K562 (cell line): ENCODE measurements around the gene MVP. TPM values are rescaled to one million over a fixed set of nuclear protein-coding genes. Genes with fewer than 3 reads are reported as not detected.
A peak's percentile ranks its signal among the peaks of the same experiment; 100 is the strongest.

Experiments used
- ATAC-seq: fragments of 200-7000 bp; cut with Tn5 transposase; 3 replicates; pipeline ENCODE4 v1.9.1; 2020; ENCODE audit warnings: moderate library complexity
- BruUV-seq: library from RNA; stranded (reverse); fragments of 400-500 nt; replicated peaks from 2 replicates; lab custom pipeline; 2021; lab: Mats Ljungman, UMichigan
- CTCF ChIA-PET: fragments of 300-600 bp; formaldehyde crosslinking; extraction: SDS; loops from one replicate; lab custom pipeline; 2021; ENCODE audit warnings: low intra/inter-chr PET ratio; lab: Yijun Ruan, JAX
- POLR2A ChIA-PET: fragments of 300-600, 350-650 bp; sonication (Branson Sonifier 250); formaldehyde crosslinking; extraction: SDS; loops from one replicate; lab custom pipeline; 2021; ENCODE audit warnings: antibody characterized with exemption, inconsistent platforms; lab: Yijun Ruan, JAX
- DNase-seq, 4 experiments: peaks; one replicate each; pipeline versions ENCODE4 v3.0.0 to v3.0.0-alpha.2; 2011 to 2018; ENCODE audit warnings: low spot score in 3 of 4, mixed read lengths in 3 of 4; ENCODE audit errors: extremely low read depth in 1 of 4
- FAIRE-seq: peaks from 2 replicates; lab custom pipeline; 2011; peaks lifted over from hg19 to GRCh38; lab: Jason Lieb, UNC
- H2AFZ ChIP-seq: 2 replicates; pipeline ENCODE4 v1.6.0; 2011; ENCODE audit warnings: low read depth, low read length, control low read depth, inconsistent platforms
- H3K27ac ChIP-seq: fragments of 200-600 bp; 3 replicates; pipeline ENCODE4 v1.8.0; 2011; ENCODE audit warnings: low read depth, mild to moderate bottlenecking, control low read depth, inconsistent platforms, low read length, moderate library complexity, mixed read lengths; ENCODE audit errors: extremely low read depth
- H3K27me3 ChIP-seq, 2 experiments: fragments of 300-600 bp in 1 of 2; 2 replicates in 1 of 2; 3 replicates in 1 of 2; pipeline versions ENCODE4 v1.6.0 to v1.8.0; 2011; ENCODE audit warnings: inconsistent platforms in 2 of 2, low read length in 2 of 2, mild to moderate bottlenecking in 1 of 2, mixed read lengths in 1 of 2, moderate library complexity in 1 of 2; ENCODE audit not compliant: control insufficient read depth in 2 of 2, insufficient read depth in 2 of 2
- H3K36me3 ChIP-seq: fragments of 300-600 bp; 3 replicates; pipeline ENCODE4 v1.8.0; 2011; ENCODE audit warnings: mild to moderate bottlenecking, low read length, inconsistent platforms; ENCODE audit not compliant: control insufficient read depth, insufficient read depth
- H3K4me1 ChIP-seq, 2 experiments: fragments of 200-600 bp in 1 of 2; replicated peaks in 1 of 2; 2 replicates in 1 of 2; 3 replicates in 1 of 2; pipeline versions ENCODE4 v1.5.1 to v1.8.0; 2011; ENCODE audit warnings: inconsistent platforms in 2 of 2, low read length in 2 of 2, mild to moderate bottlenecking in 1 of 2, mixed read lengths in 1 of 2, moderate library complexity in 1 of 2; ENCODE audit not compliant: control insufficient read depth in 2 of 2, insufficient read depth in 2 of 2
- H3K4me2 ChIP-seq: 2 replicates; pipeline ENCODE4 v1.6.1; 2011; ENCODE audit warnings: low read length, control low read depth, inconsistent platforms, mixed read lengths; ENCODE audit not compliant: insufficient read depth
- H3K4me3 ChIP-seq: fragments of 200-600 bp; sonication (generic), shearing (Covaris generic); 2 replicates; pipeline ENCODE4 v1.5.1; 2016; ENCODE audit warnings: control low read depth, inconsistent platforms
- H3K79me2 ChIP-seq: fragments of 200-600 bp; 3 replicates; pipeline ENCODE4 v1.8.0; 2011; ENCODE audit warnings: low read length, inconsistent platforms; ENCODE audit not compliant: control insufficient read depth, insufficient read depth
- H3K9ac ChIP-seq, 2 experiments: 2 replicates each; pipeline versions ENCODE4 v1.6.0 to v1.6.1; 2011; ENCODE audit warnings: low read depth in 2 of 2, low read length in 2 of 2, control low read depth in 1 of 2, inconsistent platforms in 1 of 2, mild to moderate bottlenecking in 1 of 2, mixed read lengths in 1 of 2; ENCODE audit not compliant: insufficient read depth in 1 of 2
- H3K9me1 ChIP-seq: one replicate; pipeline ENCODE4 v1.6.0; 2011; ENCODE audit warnings: inconsistent platforms, mild to moderate bottlenecking, low read length, moderate library complexity; ENCODE audit not compliant: control insufficient read depth, insufficient read depth
- H3K9me3 ChIP-seq: replicated peaks from 2 replicates; pipeline ENCODE4 v1.5.1; 2011; ENCODE audit warnings: low read depth, low read length, inconsistent platforms; ENCODE audit not compliant: control insufficient read depth, insufficient read depth
- H4K20me1 ChIP-seq: replicated peaks from 2 replicates; pipeline ENCODE4 v1.6.1; 2011; ENCODE audit warnings: low read length, inconsistent platforms, mixed read lengths; ENCODE audit not compliant: control insufficient read depth, insufficient read depth
- NR2C1 ChIP-seq, 2 experiments: fragments of 450-650 bp; IDR thresholded peaks; 2 replicates each; pipeline ENCODE4 v1.6.1; 2017; ENCODE audit warnings: mild to moderate bottlenecking in 2 of 2, antibody characterized with exemption in 1 of 2, inconsistent platforms in 1 of 2, missing compliant biosample characterization in 1 of 2, missing genetic modification characterization in 1 of 2
- POLR3A ChIP-seq: IDR thresholded peaks from 2 replicates; pipeline ENCODE4 v1.6.1; 2011; ENCODE audit warnings: borderline replicate concordance, mild to moderate bottlenecking, moderate library complexity; ENCODE audit not compliant: insufficient read length, insufficient read depth; ENCODE audit errors: extremely low read depth
- RBFOX2 ChIP-seq: fragments of 200-400 bp; formaldehyde crosslinking; IDR thresholded peaks from 2 replicates; pipeline ENCODE4 v1.6.1; 2017; ENCODE audit warnings: low read depth, mild to moderate bottlenecking, low read length, moderate library complexity
- ZC3H11A ChIP-seq: IDR thresholded peaks from 2 replicates; pipeline ENCODE4 v1.6.1; 2012; ENCODE audit warnings: low read depth, low read length, improper control_type of control experiment
- ZNF584 ChIP-seq: fragments of 200-800 bp; sonication (Bioruptor generic); IDR thresholded peaks from 2 replicates; pipeline ENCODE4 v1.6.1; 2016; ENCODE audit warnings: low read depth, mild to moderate bottlenecking, missing genetic modification characterization, missing compliant biosample characterization
- WGBS: fragments of 100-300 bp; shearing (Covaris generic); methylation state at CpG from one replicate; pipeline ENCODE4 v1.1.6; 2016; ENCODE audit warnings: low coverage, mixed read lengths; ENCODE audit not compliant: insufficient coverage; ENCODE audit errors: missing lambda C conversion rate; 5-methylcytosine and 5-hydroxymethylcytosine counted together
- in situ Hi-C: fragments of 300-500 bp; cut with MboI; formaldehyde crosslinking; loops from 4 replicates; pipeline ENCODE4 v1.15.0; 2018; ENCODE audit warnings: inconsistent platforms, mixed read lengths
- intact Hi-C: fragments of 100-400 bp; cut with micrococcal nuclease; formaldehyde crosslinking; loops from 2 replicates; pipeline ENCODE4 v1.14.2; 2022
- polyA plus RNA-seq, 8 experiments: library from polyadenylated mRNA; depleted of rRNA in 4 of 8; stranded (reverse) in 5 of 8; unstranded in 3 of 8; fragments of >200 nt; fragmentation: Nextera tagmentation in 2 of 8; fragmentation: Illumina TruSeq in 1 of 8; extraction: Ambion mirVana in 2 of 8; extraction: Trizol in 1 of 8; gene quantifications; 2 replicates each; pipeline versions ENCODE4 v1.2.1 to v1.2.3, GENCODE V29; 2011 to 2014; ENCODE audit warnings: inconsistent platforms in 1 of 8, missing spikeins in 1 of 8
- total RNA-seq, 7 experiments: library from RNA; depleted of rRNA in 6 of 7; stranded (reverse); fragments of >200 nt in 6 of 7; fragmentation: Illumina TruSeq in 2 of 7; extraction: Trizol in 2 of 7; gene quantifications; 2 replicates each; pipeline versions ENCODE4 v1.2.1 to v1.2.3, GENCODE V29; 2011 to 2021; ENCODE audit warnings: low replicate concordance in 1 of 7
- TF ChIP-seq, protein P1 (sequence below): fragments of 450-650 bp; formaldehyde crosslinking; IDR thresholded peaks from 2 replicates; pipeline ENCODE4 v1.4.0; 2020; ENCODE audit warnings: mild to moderate bottlenecking
- TF ChIP-seq, protein P2 (sequence below): fragments of 450-650 bp; IDR thresholded peaks from 2 replicates; pipeline ENCODE4 v1.6.1; 2017; ENCODE audit warnings: mild to moderate bottlenecking, moderate library complexity

Gene MVP
- total and polyA plus RNA-seq, 9 of the 15 experiments (the other 6 are each of a cell fraction or from before 2014, with no cell fraction given): 0.39 to 1.9 (median 0.76) TPM; not detected in 2

DNA sequence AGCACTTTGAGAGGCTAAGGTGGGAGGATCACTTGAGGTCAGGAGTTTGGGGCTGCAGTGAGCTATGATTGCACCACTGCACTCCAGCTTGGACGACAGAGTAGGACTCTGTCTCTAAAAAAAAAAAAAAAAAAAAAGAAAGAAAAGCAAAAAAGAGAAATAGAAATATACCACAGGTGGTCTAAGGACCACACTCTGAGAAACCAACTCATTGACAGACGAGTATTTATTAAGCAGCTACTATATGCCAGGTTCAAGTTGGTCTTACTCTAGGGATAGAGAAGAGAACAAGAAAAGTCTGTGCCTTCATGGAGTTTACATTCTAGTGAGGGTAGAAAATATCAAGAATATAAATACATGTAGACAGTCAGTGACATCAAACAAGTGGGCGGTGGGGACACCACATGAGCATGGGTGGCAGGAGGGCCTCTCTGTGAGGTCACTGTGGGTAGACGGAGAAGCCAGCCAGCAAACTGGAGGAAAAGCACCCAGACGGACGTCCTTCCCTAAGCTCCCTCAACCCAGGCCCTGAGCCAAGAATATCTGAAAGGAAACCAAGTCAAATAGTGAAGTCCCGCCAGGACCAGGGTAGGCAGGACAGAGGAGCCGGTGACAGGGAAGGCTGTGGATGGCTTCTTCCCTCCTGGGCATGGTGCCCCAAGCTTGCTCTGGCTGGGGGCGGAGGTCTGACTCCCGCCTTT lies 38.0 kb downstream of the MVP start (continued):
- TF ChIP-seq, protein P1, sequence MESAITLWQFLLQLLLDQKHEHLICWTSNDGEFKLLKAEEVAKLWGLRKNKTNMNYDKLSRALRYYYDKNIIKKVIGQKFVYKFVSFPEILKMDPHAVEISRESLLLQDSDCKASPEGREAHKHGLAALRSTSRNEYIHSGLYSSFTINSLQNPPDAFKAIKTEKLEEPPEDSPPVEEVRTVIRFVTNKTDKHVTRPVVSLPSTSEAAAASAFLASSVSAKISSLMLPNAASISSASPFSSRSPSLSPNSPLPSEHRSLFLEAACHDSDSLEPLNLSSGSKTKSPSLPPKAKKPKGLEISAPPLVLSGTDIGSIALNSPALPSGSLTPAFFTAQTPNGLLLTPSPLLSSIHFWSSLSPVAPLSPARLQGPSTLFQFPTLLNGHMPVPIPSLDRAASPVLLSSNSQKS (CRISPR knock-in tag): no peak
- TF ChIP-seq ZC3H11A: no peak
- TF ChIP-seq, protein P2, sequence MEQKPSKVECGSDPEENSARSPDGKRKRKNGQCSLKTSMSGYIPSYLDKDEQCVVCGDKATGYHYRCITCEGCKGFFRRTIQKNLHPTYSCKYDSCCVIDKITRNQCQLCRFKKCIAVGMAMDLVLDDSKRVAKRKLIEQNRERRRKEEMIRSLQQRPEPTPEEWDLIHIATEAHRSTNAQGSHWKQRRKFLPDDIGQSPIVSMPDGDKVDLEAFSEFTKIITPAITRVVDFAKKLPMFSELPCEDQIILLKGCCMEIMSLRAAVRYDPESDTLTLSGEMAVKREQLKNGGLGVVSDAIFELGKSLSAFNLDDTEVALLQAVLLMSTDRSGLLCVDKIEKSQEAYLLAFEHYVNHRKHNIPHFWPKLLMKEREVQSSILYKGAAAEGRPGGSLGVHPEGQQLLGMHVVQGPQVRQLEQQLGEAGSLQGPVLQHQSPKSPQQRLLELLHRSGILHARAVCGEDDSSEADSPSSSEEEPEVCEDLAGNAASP: no peak
- TF ChIP-seq NR2C1 (IDR thresholded peaks at IDR 0.05): no peak
- no peak for TF ChIP-seq NR2C1 (tag; IDR thresholded peaks at IDR 0.05)
- TF ChIP-seq POLR3A: no peak
- TF ChIP-seq, all 486 proteins: peak for 0

DNA sequence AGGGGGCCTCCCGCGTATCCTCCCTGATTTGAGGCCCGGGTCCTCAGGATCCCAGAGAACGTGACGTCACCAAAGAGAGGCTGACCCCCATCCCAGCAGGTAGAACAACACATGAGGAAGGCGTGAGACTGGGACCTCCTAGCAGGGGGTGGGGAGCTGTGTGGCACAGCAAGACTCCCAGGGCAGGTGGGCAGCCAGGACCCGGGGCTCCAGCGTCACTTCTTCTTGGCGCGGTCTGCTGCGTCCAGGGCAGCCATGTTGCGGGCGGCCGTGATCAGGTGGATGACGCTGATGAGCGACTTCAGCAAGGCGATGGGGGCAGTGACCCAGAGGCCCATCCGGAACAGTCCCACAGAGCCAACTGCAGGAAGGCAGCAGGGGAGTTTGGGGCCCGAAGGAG lies 38.7 kb downstream of the MVP start:
- no peak for FAIRE-seq
- no peaks in the 10 kb centered on the region for H4K20me1 ChIP-seq
- no peak overlapping the region for H3K9ac ChIP-seq
- no peak for DNase-seq
- 90% methylated on average over 10 of the region's 19 CpGs for WGBS
- ATAC-seq: no peak
- H3K9me1 ChIP-seq: no peaks in the 10 kb centered on the region
- peaks cover 11% of the 10 kb centered on the region; the same call in 2 of the 3 replicates for H3K79me2 ChIP-seq
- in situ Hi-C loops (no loop called here), intact Hi-C loops (no loop called here)
- no peaks in the 10 kb centered on the region for H3K27me3 ChIP-seq
- POLR2A ChIA-PET: interaction anchor here (1.1 kb wide), 1 partner anchor 11 kb away, joined by 3 read pairs; no protein-coding TSS in a partner anchor
- BruUV-seq: no TSS peak
- no peaks in the 10 kb centered on the region for H3K9me3 ChIP-seq
- peaks cover 4 to 27% of the 10 kb centered on the region in 2 experiments; a peak in 3 of 5 replicates for H3K4me1 ChIP-seq
- no peak overlapping the region for H2AFZ ChIP-seq
- CTCF ChIA-PET: no interaction called here
- no peak overlapping the region for H3K4me2 ChIP-seq
- TF ChIP-seq RBFOX2 (peak; percentile 21; the same call in 1 of the 2 replicates), ZNF584 (CRISPR knock-in tag) (no peak)
- no peak overlapping the region for H3K4me3 ChIP-seq
- H3K27ac ChIP-seq: no peak overlapping the region
- H3K36me3 ChIP-seq: peaks cover 27% of the 10 kb centered on the region; the same call in 2 of the 3 replicates
